ENCODE data around the gene TLR2.
"Not testable (repeated sequence)": the region's sequence is repeated elsewhere in the genome, so short reads cannot be mapped to it uniquely, and the experiment has no call there.

The TLR2 gene

DNA sequence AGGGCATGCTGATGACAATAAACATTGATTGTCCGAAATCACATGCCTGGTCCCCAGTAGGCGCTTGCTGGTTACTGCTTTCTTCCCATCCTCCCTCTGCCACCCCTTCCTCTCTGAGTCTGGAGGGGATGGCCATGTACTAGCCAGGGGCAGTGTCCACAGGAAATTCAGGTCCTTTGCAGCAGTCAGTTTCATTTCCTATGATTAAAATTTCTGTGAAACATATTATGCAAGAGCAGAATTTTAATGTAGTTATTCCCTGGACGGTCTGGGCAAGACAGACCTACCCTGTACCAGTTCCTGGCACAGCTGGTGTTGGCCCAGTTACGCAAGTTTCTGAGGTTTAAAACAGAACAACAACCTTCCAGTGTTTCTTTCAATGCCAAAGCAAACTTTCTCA is 28.2 kb upstream of the TLR2 start:
- in situ Hi-C loops (cut with HindIII; ENCODE audit: low sequenced_read_pairs) = no loop called here

DNA sequence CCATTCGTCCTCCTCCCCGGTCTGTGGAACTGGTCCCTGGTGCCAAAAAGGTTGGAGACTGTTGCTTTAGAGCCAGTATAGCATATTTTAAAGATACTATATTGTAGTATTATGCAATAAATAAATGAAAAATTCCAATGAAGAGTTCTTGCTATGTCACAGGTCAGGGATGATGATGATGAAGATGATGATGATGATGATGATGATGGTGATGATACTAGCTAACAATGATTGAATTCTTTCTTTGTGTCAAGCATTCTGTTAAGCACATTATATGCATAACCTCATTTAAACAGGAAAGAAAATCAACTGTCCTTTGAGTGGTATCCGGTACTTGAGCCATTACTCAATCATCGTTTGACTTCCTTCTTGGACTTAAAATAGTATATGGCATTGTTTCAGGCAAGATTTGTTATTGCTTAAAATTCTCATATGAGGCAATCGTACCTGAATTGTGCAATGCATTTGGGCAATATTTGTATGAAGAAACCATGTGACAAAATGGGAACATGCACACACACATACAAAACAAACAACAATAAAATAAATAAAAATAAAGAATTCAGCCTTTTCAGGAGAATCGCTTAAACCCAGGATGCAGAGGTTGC is 22.8 kb upstream of the TLR2 start:
- in situ Hi-C loops (cut with HindIII; ENCODE audit: low sequenced_read_pairs) = no loop called here

DNA sequence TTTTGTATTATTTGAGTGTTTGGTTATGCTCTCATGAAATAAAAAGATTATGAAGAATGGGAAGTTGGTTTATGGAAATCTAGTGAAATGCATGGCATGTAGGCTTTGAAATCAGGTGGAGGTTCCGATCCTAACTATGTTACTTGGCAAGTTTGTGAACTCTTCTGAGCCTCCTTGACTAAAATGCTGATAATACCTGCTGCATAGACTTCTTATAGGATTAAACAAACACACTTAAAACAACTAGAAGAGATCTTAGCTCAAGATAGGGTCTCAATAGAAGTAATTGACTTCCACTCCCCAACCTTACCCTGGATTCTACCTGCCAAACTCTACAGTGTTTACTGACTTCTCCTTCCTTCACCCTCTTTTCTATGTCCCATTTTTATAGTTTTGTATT is 22.2 kb upstream of the TLR2 start:
- in situ Hi-C loops (cut with HindIII; ENCODE audit: low sequenced_read_pairs) = no loop called here

DNA sequence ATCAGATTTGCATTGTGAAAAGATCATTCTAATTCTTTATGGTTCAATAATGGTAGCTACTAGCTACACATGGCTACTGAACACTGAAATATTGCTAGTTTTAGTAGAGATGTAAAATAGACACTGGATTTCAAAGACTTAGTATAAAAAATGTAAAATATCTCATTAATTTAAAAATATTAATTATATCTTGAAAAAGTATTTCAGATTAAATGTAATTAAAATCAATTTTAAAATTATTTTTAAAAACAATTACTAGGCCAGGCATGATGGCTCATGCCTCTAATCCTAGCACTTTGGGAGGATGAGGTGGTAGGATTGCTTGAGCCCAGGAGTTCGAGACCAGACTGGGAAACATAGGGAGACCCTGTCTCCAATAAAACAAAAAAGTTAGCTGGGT is 20.4 kb upstream of the TLR2 start:
- in situ Hi-C loops (cut with HindIII; ENCODE audit: low sequenced_read_pairs) = no loop called here

- in situ Hi-C loops (cut with HindIII; ENCODE audit: low sequenced_read_pairs) = not testable (repeated sequence)
Observed at GRCh38 chr4:153666505-153666904, 17.6 kb upstream of the TLR2 start.

- in situ Hi-C loops (cut with HindIII; ENCODE audit: low sequenced_read_pairs) = no loop called here
Observed at GRCh38 chr4:153668647-153669046, 15.4 kb upstream of the TLR2 start.

DNA sequence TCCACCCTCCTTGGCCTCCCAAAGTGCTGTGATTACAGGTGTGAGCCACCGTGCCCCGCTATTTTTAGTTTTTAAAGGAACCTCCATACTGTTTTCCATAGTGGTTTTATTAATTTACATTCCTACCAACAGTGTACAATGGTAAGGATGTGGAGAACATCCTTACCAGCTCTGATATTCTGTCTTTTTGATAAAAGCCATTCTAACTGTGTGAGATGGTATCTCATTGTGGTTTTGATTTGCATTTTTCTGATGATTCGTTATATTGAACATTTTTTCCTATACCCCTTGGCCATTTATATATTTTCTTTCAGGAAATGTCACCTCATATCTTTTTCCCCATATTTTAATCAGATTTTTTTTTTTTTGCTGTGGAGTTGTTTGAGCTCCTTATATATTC is 14.2 kb upstream of the TLR2 start:
- in situ Hi-C loops (cut with HindIII; ENCODE audit: low sequenced_read_pairs) = no loop called here

GRCh38 chr4:153676486-153676885 is 7.6 kb upstream of the TLR2 start:
- in situ Hi-C loops (cut with HindIII; ENCODE audit: low sequenced_read_pairs) = no loop called here

DNA sequence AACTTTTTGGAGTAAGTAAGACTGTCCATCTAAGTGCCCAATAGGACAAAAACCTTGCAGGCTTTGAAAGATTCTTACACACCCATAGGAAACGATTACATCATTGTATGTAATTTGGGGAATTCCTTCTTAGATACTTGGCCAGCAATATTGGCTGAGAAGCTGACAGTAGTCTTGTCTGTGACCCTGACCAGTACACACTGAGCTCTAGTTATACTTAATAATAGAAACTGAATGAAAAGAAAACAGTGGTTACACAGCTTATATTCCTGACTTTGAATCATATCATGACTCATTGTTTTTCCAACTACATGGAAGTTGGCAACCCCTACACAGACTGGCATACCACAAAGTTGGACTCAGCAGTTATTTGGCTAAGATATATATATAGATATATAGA is 7.1 kb upstream of the TLR2 start:
- in situ Hi-C loops (cut with HindIII; ENCODE audit: low sequenced_read_pairs) = no loop called here

DNA sequence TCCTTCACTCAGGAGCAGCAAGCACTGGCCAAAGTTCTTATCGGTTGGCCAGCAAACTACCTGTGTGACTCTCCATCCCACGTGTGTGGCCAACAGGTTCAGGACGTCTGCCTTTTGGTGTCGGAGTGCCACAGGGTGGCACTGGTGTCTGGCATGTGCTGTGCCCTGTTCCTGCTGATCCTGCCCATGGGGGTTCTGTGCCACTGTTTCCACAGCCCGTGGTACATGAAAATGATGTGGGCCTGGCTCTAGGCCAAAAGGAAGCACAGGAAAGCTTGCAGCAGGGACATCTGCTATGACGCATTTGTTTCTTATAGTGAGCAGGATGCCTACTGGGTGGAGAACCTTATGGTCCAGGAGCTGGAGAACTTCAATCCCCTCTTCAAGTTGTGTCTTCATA is 4.6 kb upstream of the TLR2 start:
- in situ Hi-C loops (cut with HindIII; ENCODE audit: low sequenced_read_pairs) = no loop called here

DNA sequence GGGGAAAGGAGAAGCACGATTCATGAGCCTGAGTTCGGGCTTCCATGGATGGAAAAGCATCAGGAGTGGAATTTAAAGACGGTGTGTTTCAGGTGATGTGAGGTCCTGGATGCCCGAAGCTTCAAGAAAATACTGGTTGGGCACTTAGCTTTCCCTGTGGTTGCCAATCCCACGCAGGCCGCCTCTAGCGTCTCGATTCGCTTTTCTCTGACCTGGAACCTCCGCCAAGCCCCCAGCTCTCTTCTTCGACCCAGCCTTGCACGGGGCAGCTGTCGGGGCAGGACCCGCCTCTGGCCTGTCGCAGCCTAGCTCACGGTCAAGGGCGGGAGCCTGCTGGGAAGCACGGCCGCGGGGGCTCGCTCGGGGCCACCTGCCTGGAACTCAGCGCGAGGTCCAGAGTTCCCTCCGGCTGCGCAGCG is 308 bp upstream of the TLR2 start:
- in situ Hi-C loops (cut with HindIII; ENCODE audit: low sequenced_read_pairs) = no loop called here

- in situ Hi-C loops (cut with HindIII; ENCODE audit: low sequenced_read_pairs) = no loop called here
Observed at GRCh38 chr4:153684971-153685371, 891 bp downstream of the TLR2 start.

DNA sequence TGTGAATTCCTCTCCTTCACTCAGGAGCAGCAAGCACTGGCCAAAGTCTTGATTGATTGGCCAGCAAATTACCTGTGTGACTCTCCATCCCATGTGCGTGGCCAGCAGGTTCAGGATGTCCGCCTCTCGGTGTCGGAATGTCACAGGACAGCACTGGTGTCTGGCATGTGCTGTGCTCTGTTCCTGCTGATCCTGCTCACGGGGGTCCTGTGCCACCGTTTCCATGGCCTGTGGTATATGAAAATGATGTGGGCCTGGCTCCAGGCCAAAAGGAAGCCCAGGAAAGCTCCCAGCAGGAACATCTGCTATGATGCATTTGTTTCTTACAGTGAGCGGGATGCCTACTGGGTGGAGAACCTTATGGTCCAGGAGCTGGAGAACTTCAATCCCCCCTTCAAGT is 20.4 kb downstream of the TLR2 start:
- in situ Hi-C loops (cut with HindIII; ENCODE audit: low sequenced_read_pairs) = no loop called here

GRCh38 chr4:153705743-153706468 is 21.8 kb downstream of the TLR2 start:
- in situ Hi-C loops (cut with HindIII; ENCODE audit: low sequenced_read_pairs) = no loop called here

GRCh38 chr4:153706519-153706918 is 22.4 kb downstream of the TLR2 start:
- in situ Hi-C loops (cut with HindIII; ENCODE audit: low sequenced_read_pairs) = no loop called here

DNA sequence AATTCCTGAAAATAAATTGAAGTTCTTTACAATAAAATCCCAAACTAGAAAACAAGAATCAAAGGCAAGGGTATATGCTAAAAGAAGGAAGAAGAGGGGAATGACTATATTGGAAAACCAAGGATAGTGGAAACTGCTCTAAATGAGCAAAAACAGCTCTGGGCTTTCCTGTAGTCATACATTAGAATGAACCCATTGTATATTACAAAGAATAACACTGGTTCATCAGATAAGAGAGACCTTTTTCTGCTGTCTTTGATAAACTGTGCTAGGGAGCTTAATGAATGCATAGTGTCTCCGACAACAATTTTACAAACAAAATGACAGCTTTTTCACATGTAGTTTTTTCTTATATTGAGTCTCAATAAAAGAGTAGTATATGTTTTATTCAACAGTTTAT is 26.6 kb downstream of the TLR2 start:
- in situ Hi-C loops (cut with HindIII; ENCODE audit: low sequenced_read_pairs) = no loop called here

GRCh38 chr4:153713866-153714646 is 30.0 kb downstream of the TLR2 start:
- in situ Hi-C loops (cut with HindIII; ENCODE audit: low sequenced_read_pairs) = no loop called here

DNA sequence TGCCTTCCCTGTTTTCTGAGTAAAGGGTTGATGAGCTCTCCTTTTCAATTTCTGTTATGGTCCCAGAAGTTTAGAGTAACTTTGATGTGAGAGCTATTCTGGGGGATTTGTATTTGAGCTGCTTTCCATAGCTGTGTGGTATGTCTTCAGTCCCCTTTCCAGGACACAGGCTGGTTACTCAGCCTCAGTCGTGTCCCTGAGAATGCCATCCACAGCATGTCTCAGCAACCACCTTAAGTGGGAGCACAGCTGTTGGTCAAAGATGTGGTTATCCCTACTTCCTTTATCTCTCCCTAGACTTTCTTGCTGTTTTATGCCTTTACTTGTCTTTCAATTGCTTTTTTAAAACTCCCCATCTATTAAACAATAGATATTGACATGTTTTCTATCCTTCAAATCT is 38.0 kb downstream of the TLR2 start:
- in situ Hi-C loops (cut with HindIII; ENCODE audit: low sequenced_read_pairs) = no loop called here

DNA sequence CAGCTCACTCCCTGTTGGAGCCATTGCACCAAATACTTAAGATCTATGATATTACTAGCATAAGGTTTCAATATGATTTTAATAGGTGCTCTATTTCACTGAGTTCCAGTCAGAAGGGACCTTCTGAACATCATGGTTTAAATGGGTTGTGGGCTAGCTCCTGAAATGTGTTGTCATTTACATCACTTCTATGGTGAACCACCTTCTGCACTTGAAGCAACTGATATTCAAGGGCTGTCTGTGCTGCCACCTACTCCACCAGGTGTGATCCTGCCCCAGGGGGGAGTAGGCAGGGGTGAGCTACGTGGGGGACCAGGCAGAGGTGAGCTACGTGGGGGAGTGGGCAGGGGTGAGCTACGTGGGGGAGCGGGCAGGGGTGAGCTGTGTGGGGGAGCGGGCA is 40.5 kb downstream of the TLR2 start:
- in situ Hi-C loops (cut with HindIII; ENCODE audit: low sequenced_read_pairs) = no loop called here

DNA sequence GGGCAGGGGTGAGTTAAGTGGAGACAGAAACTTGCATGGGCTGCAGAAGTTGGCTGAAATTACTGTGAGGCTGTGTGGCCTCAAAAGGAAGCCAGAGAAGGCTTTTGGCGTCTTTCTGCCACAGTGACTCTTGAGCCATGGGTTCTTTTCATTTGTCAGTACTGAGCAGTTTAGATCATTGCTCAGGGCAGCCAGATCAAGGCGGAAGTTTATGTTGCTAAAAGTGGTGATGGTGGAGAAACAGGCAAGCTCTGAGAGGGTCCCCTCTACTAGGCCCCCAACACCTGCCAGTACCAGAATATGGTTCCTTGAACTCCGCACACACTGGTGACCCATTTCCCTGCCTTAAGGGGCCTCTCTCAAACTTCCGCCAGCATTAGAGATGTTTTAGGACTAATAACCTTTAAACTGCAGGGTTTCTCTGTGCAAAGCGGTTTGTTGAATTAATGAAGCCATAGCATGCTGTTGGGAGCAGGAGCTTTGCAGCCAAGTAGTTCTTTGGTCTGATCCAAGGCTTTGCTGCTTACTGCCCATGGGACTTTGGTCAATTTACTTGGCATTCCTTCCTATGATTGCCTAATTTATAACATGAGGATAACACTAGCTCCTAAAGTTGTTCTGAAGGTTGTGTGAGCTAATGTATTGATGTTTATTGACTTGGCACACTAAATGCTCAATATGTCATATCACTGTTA is 41.2 kb downstream of the TLR2 start:
- in situ Hi-C loops (cut with HindIII; ENCODE audit: low sequenced_read_pairs) = no loop called here

DNA sequence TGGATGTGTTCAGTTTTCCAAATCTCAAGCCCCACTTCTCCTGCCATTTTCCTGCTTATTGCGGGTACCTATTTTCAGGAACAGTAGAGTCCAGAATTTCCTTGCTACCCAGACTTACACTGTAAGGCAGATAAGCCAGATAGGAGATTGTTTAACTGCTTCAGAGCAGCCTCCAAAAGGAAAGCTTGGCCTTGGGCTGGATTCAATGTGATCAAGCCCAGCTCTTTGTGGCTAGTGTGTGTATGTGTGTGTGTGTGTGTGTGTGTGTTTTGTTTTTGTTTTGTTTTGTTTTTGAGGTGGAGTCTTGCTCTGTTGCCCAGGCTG is 41.7 kb downstream of the TLR2 start:
- in situ Hi-C loops (cut with HindIII; ENCODE audit: low sequenced_read_pairs) = no loop called here

DNA sequence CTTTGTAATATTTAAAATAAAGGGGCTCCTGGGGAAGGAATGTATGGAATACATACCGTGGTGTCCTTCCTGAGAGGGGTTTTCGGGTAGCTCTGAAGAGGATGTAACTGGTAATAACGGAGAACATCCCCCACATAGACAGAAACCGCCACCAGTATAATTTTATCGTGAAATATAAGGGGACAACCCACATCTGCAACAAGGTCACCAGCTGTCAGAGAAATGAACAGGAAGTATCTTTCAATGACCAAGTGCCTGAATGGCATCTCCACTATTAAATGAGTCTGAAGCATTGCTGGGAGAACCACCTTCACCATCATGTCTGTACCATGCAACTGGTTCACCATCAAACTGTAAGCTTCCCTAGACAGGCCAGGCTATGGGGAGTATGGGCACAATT is 44.1 kb downstream of the TLR2 start:
- in situ Hi-C loops (cut with HindIII; ENCODE audit: low sequenced_read_pairs) = no loop called here

Data from endothelial cell of hepatic sinusoid (primary cell).